ENCODE measurements around the gene UBE2G2. TPM values are rescaled to one million over a fixed set of nuclear protein-coding genes. Genes with fewer than 3 reads are reported as not detected.

Gene UBE2G2
- total and polyA plus RNA-seq, 8 donors, result 30.6 to 116 (median 66.2) TPM

- WGBS, 5 donors, result 85 to 93% (median 87%) methylated on average over 3 to 6 of the region's 6 CpGs
- intact Hi-C loops (cut with DNase I; ENCODE audit: low total_unique reads), result loop anchor here (10.0 kb wide), 1 partner anchor 54 kb away; no protein-coding TSS in a partner anchor
Observed at GRCh38 chr21:44810779-44811178, 9.2 kb upstream of the UBE2G2 start.

GRCh38 chr21:44805859-44806258 lies 4.2 kb upstream of the UBE2G2 start:
- WGBS, 5 donors, result 88 to 92% (median 91%) methylated on average over 4 of the region's 4 CpGs
- TF ChIP-seq POLR2A (IDR thresholded peaks at IDR 0.05) (no peak), POLR2AphosphoS5 (IDR thresholded peaks at IDR 0.05) (no peak), CTCF (IDR thresholded peaks at IDR 0.05) (no peak), EP300 (IDR thresholded peaks at IDR 0.05) (no peak)
- Histone ChIP-seq H3K36me3 (peaks cover 40 to 70% (median 64%) of the 10 kb centered on the region in 4 donors), H3K9me3 (no peaks in the 10 kb centered on the region), H3K27me3 (no peaks in the 10 kb centered on the region), H3K27ac (no peak overlapping the region), H3K4me1 (peaks cover 10 to 22% (median 15%) of the 10 kb centered on the region in 4 donors), H3K4me3 (no peak overlapping the region)
- intact Hi-C loops (cut with DNase I; ENCODE audit: low total_unique reads), result no loop called here
- no peak for DNase-seq

More at GRCh38 chr21:44810779-44811178, 9.2 kb upstream of the UBE2G2 start:
- Histone ChIP-seq H3K4me1 (peaks cover 0 to 23% (median 14%) of the 10 kb centered on the region in 4 donors), H3K9me3 (no peaks in the 10 kb centered on the region), H3K27me3 (no peaks in the 10 kb centered on the region), H3K4me3 (no peak overlapping the region), H3K27ac (no peak overlapping the region), H3K36me3 (peaks cover 41 to 79% (median 72%) of the 10 kb centered on the region in 4 donors)
- DNase-seq, result no peak
- TF ChIP-seq POLR2AphosphoS5 (IDR thresholded peaks at IDR 0.05) (no peak), EP300 (IDR thresholded peaks at IDR 0.05) (no peak)

GRCh38 chr21:44805226-44805625 lies 3.6 kb upstream of the UBE2G2 start:
- Histone ChIP-seq H3K9me3 (no peaks in the 10 kb centered on the region), H3K4me3 (no peak overlapping the region), H3K27me3 (no peaks in the 10 kb centered on the region), H3K27ac (no peak overlapping the region), H3K4me1 (peaks cover 16 to 23% (median 20%) of the 10 kb centered on the region in 4 donors), H3K36me3 (peaks cover 40 to 66% (median 59%) of the 10 kb centered on the region in 4 donors)
- 72 to 84% (median 81%) methylated on average over 4 of the region's 4 CpGs for WGBS, 5 donors
- intact Hi-C loops (cut with DNase I; ENCODE audit: low total_unique reads), result no loop called here
- TF ChIP-seq EP300 (IDR thresholded peaks at IDR 0.05) (no peak), CTCF (IDR thresholded peaks at IDR 0.05) (no peak), POLR2AphosphoS5 (IDR thresholded peaks at IDR 0.05) (no peak)
- DNase-seq, result no peak

GRCh38 chr21:44804762-44805161 lies 3.1 kb upstream of the UBE2G2 start:
- TF ChIP-seq CTCF (IDR thresholded peaks at IDR 0.05) (no peak), EP300 (IDR thresholded peaks at IDR 0.05) (no peak), POLR2AphosphoS5 (IDR thresholded peaks at IDR 0.05) (no peak)
- Histone ChIP-seq H3K9me3 (no peaks in the 10 kb centered on the region), H3K36me3 (peaks cover 40 to 61% (median 54%) of the 10 kb centered on the region in 4 donors), H3K4me3 (no peak overlapping the region), H3K27me3 (no peaks in the 10 kb centered on the region), H3K4me1 (peaks cover 21 to 28% (median 24%) of the 10 kb centered on the region in 4 donors), H3K27ac (no peak overlapping the region)
- 45 to 61% (median 55%) methylated on average over 6 of the region's 6 CpGs for WGBS, 5 donors
- DNase-seq, result no peak
- intact Hi-C loops (cut with DNase I; ENCODE audit: low total_unique reads), result no loop called here

GRCh38 chr21:44803651-44804050 lies 2.0 kb upstream of the UBE2G2 start:
- intact Hi-C loops (cut with DNase I; ENCODE audit: low total_unique reads), result no loop called here
- Histone ChIP-seq H3K27ac (no peak overlapping the region), H3K4me1 (peaks cover 21 to 39% (median 31%) of the 10 kb centered on the region in 4 donors), H3K36me3 (peaks cover 32 to 60% (median 51%) of the 10 kb centered on the region in 4 donors), H3K9me3 (no peaks in the 10 kb centered on the region), H3K4me3 (no peak overlapping the region), H3K27me3 (no peaks in the 10 kb centered on the region)
- WGBS, 5 donors, result 48 to 67% (median 60%) methylated on average over 3 of the region's 3 CpGs
- TF ChIP-seq POLR2AphosphoS5 (IDR thresholded peaks at IDR 0.05), result no peak
- TF ChIP-seq EP300 (IDR thresholded peaks at IDR 0.05), result no peak
- TF ChIP-seq CTCF (IDR thresholded peaks at IDR 0.05), result no peak
- no peak for TF ChIP-seq POLR2A (IDR thresholded peaks at IDR 0.05)
- DNase-seq, result no peak

Measured in stomach (tissue), 9 donors.